Progenitor cell of endocrine pancreas (in vitro differentiated cells): ENCODE results near the gene PARP14. TPM values are rescaled to one million over a fixed set of nuclear protein-coding genes. Genes with fewer than 3 reads are reported as not detected.

ENCODE experiments used
- DNase-seq: peaks from one replicate; pipeline ENCODE4 v3.0.0; 2021; ENCODE audit warnings: low spot score; ENCODE audit not compliant: unreplicated experiment
- H3K27ac Mint-ChIP-seq: 2 replicates; pipeline ENCODE4 v1.8.0; 2021; ENCODE audit warnings: mild to moderate bottlenecking, moderate library complexity, mixed read lengths
- H3K27me3 Mint-ChIP-seq: 2 replicates; pipeline ENCODE4 v1.8.0; 2021; ENCODE audit warnings: mixed read lengths
- H3K36me3 Mint-ChIP-seq: 2 replicates; pipeline ENCODE4 v1.8.0; 2022; ENCODE audit warnings: mixed read lengths; ENCODE audit not compliant: insufficient read depth
- H3K4me1 Mint-ChIP-seq: 2 replicates; pipeline ENCODE4 v1.8.0; 2021; ENCODE audit warnings: low read depth, mixed read lengths
- H3K4me3 Mint-ChIP-seq: 2 replicates; pipeline ENCODE4 v1.8.0; 2021; ENCODE audit warnings: low read depth, mild to moderate bottlenecking, moderate library complexity, mixed read lengths
- H3K9me3 Mint-ChIP-seq: 2 replicates; pipeline ENCODE4 v1.8.0; 2021; ENCODE audit warnings: low read depth, mixed read lengths
- total RNA-seq: library from RNA; stranded (reverse); gene quantifications from 2 replicates; pipeline ENCODE4 v1.2.1, GENCODE V29; 2021
- TF ChIP-seq, protein P1 (sequence below): fragments of 200-600 bp; sonication (generic); IDR thresholded peaks from one replicate; pipeline ENCODE4 v1.5.0; 2021; ENCODE audit warnings: antibody characterized with exemption, mild to moderate bottlenecking; ENCODE audit not compliant: unreplicated experiment

PARP14 gene
- total RNA-seq, 1 donor from 2014 or later, result 20.0 TPM

DNA sequence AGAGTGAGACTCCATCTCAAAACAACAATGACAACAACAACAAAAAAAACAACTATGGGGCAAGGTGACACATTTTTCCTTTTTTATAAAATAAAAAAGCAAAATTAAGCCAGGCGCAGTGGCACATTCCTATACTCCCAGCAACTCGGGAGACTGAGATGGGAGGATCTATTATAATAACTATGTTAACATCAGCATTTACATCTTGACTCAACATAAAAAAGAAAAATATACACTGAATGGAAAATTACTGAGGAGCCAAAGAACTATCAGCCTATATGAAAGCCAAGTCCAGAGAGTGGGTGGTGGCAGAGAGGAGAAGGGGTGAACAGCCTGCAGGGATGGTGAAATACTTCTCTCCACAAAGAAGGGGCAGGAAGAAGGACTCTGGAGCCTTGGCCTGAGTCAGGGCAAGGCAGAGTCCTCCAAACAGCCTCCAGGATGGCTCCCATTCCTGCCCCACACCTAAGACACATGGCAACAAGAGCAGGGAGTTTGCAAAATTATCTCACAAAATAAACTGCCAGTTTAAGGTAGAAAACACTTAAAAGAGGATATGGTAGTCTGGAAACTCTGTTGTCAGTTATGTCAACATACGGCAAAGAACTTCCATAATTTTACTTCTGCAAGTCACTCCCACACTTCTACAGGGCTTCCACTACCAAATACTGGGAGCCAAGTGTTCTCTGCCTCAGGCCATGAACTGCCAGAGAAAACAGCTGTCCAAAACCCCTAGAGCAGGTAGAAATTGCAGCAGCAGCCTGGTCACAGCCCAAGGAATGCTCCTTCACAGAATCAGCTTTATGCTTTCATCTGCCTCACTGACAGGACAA is 87.1 kb downstream of the PARP14 start:
- no peak overlapping the region for H3K4me3 Mint-ChIP-seq
- no peak overlapping the region for H3K27ac Mint-ChIP-seq
- H3K9me3 Mint-ChIP-seq, result no peaks in the 10 kb centered on the region
- peaks cover 1% of the 10 kb centered on the region for H3K36me3 Mint-ChIP-seq
- H3K4me1 Mint-ChIP-seq, result no peaks in the 10 kb centered on the region
- DNase-seq, result no peak
- no peaks in the 10 kb centered on the region for H3K27me3 Mint-ChIP-seq
- TF ChIP-seq, protein P1, sequence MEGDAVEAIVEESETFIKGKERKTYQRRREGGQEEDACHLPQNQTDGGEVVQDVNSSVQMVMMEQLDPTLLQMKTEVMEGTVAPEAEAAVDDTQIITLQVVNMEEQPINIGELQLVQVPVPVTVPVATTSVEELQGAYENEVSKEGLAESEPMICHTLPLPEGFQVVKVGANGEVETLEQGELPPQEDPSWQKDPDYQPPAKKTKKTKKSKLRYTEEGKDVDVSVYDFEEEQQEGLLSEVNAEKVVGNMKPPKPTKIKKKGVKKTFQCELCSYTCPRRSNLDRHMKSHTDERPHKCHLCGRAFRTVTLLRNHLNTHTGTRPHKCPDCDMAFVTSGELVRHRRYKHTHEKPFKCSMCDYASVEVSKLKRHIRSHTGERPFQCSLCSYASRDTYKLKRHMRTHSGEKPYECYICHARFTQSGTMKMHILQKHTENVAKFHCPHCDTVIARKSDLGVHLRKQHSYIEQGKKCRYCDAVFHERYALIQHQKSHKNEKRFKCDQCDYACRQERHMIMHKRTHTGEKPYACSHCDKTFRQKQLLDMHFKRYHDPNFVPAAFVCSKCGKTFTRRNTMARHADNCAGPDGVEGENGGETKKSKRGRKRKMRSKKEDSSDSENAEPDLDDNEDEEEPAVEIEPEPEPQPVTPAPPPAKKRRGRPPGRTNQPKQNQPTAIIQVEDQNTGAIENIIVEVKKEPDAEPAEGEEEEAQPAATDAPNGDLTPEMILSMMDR, result no peak

DNA sequence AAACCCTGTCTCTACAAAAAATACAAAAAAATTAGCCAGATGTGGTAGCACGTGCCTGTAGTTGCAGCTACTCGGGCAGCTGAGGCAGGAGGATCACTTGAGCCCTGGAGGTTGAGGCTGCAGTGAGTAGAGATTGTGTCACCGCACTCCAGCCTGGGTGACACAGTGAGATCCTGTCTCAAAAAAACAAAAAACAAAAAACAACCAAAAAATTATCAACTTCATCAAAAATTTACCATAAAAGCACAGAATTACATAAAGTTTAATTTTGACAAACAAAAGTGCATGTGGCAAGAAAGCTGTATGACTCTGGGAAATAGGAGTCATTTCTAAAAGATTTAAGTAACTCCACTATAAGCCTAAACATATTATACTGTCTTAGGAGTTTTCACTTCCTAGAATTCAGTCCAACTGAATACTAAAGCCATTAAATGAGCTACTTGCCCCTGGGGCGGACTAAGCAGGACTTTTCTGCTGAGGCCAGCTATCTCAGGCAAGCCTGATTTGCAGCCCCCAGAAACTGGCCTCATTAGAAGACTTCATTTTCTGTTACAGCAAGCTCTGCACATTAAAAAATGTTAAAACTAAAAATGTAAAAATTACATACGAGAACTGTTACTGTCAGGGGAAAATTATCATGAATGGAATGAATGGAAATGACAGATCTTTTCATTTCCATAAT is 90.0 kb downstream of the PARP14 start:
- H3K27me3 Mint-ChIP-seq, result no peaks in the 10 kb centered on the region
- H3K4me3 Mint-ChIP-seq, result no peak overlapping the region
- no peak for DNase-seq
- no peaks in the 10 kb centered on the region for H3K9me3 Mint-ChIP-seq
- TF ChIP-seq, protein P1, result no peak
- H3K4me1 Mint-ChIP-seq, result no peaks in the 10 kb centered on the region
- H3K36me3 Mint-ChIP-seq, result peaks cover 1% of the 10 kb centered on the region
- H3K27ac Mint-ChIP-seq, result no peak overlapping the region

DNA sequence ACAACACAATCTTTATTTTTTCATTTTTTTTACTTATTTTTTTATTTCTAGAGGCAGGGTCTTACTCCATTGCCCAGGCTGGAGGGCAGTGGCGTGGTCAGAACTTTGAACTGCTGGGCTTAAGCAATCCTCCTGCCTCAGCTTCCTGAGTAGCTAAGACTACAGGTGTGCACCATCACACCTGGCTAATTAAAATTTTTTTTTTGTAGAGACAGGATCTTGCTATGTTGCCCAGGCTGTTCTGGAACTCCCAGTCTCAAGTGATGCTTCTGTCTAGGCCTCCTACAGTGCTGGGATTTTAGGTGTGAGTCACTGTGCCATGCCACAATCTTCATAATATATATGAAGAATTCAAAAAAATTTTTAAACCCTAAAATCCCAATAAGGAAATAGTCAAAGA is 92.2 kb downstream of the PARP14 start:
- H3K4me3 Mint-ChIP-seq, result no peak overlapping the region
- TF ChIP-seq, protein P1, result no peak
- no peaks in the 10 kb centered on the region for H3K27me3 Mint-ChIP-seq
- DNase-seq, result no peak
- H3K27ac Mint-ChIP-seq, result no peak overlapping the region
- peaks cover 1% of the 10 kb centered on the region for H3K36me3 Mint-ChIP-seq
- H3K4me1 Mint-ChIP-seq, result no peaks in the 10 kb centered on the region
- H3K9me3 Mint-ChIP-seq, result no peaks in the 10 kb centered on the region

DNA sequence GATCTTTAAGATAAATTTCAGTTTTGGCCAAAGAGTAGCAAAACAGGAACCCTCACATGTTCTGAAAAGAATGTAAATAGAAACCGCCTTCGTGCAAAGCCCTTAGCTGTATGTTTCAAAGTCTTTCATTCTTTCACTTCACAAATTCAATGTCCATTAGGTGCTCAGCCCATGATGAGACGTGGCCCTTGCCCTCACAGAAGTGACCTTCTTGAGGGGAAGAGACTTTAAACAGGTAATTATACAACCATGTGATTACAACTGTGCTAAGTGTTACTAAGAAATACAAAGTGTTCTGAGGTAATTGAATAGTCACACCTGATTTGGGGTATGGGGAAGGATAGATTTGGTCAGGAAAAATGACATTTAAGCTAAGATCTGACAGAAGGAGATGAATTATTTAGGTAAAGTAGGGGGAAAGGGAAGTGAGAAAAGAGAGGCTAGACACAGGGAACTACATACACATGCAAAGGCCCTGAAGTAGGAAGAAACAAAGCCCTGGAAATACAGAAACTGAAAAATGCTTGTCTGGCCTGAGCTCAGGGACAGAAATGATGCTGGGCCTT is 93.4 kb downstream of the PARP14 start:
- Mint-ChIP-seq H3K4me3 (no peak overlapping the region), H3K4me1 (no peaks in the 10 kb centered on the region), H3K27me3 (no peaks in the 10 kb centered on the region), H3K36me3 (no peaks in the 10 kb centered on the region), H3K9me3 (no peaks in the 10 kb centered on the region), H3K27ac (no peak overlapping the region)
- no peak for DNase-seq
- TF ChIP-seq, protein P1, result no peak

DNA sequence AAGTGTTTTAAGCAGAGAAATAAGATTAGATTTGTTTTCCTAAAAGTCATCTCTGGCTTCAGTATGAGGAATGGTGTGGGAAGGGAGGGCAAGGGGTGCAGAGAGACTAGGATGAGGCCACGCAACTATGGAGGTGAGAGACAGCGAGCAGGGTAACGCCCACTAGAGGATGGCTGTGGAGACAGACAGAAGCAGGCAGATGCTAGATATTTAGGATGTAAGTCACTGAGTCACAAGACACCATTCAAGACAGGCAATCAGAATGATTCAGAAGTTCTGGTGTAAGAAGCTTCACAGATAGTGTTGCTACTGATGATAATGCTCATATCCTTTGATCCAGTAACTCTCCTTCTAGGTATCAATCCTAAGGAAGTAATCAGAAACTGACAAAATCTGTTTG is 93.9 kb downstream of the PARP14 start:
- H3K36me3 Mint-ChIP-seq, result no peaks in the 10 kb centered on the region
- H3K4me3 Mint-ChIP-seq, result no peak overlapping the region
- H3K27ac Mint-ChIP-seq, result no peak overlapping the region
- DNase-seq, result no peak
- no peaks in the 10 kb centered on the region for H3K27me3 Mint-ChIP-seq
- no peaks in the 10 kb centered on the region for H3K9me3 Mint-ChIP-seq
- no peaks in the 10 kb centered on the region for H3K4me1 Mint-ChIP-seq
- TF ChIP-seq, protein P1, result no peak
